Panc1 (cell line): ENCODE data around the gene ANKLE2. TPM values are rescaled to one million over a fixed set of nuclear protein-coding genes. Genes with fewer than 3 reads are reported as not detected.
A peak's percentile ranks its signal among the peaks of the same experiment; 100 is the strongest.

Source experiments
- ATAC-seq: fragments of 200-7000 bp; cut with Tn5 transposase; 2 replicates; pipeline ENCODE4 v1.9.1; 2020; ENCODE audit warnings: mild to moderate bottlenecking, moderate library complexity
- BruUV-seq: library from RNA; stranded (reverse); fragments of 400-500 nt; replicated peaks from 2 replicates; lab custom pipeline; 2021; lab: Mats Ljungman, UMichigan
- CTCF ChIA-PET: fragments of 300-600 bp; sonication (Branson Sonifier 250); formaldehyde crosslinking; loops from one replicate; lab custom pipeline; 2022; ENCODE audit warnings: antibody characterized with exemption; lab: Charles Lee
- POLR2A ChIA-PET: fragments of 300-600 bp; sonication (Branson Sonifier 250); formaldehyde crosslinking; loops from one replicate; lab custom pipeline; 2022; ENCODE audit warnings: antibody characterized with exemption; lab: Charles Lee
- DNase-seq: peaks from one replicate; pipeline ENCODE4 v3.0.0-alpha.2; 2010; ENCODE audit warnings: low read depth, low spot score
- H3K27ac ChIP-seq: 2 replicates; pipeline ENCODE4 v1.5.1; 2011; ENCODE audit warnings: mild to moderate bottlenecking, low read length, inconsistent platforms
- H3K27me3 ChIP-seq: fragments of 200-500 bp; sonication (Bioruptor generic); 2 replicates; pipeline ENCODE4 v1.6.0; 2014; ENCODE audit warnings: low read length, inconsistent platforms; ENCODE audit not compliant: control insufficient read depth, insufficient read depth
- H3K36me3 ChIP-seq: fragments of 200-500 bp; sonication (Bioruptor generic); 2 replicates; pipeline ENCODE4 v1.5.1; 2014; ENCODE audit warnings: inconsistent platforms, mild to moderate bottlenecking, low read length, moderate library complexity; ENCODE audit not compliant: control insufficient read depth, insufficient read depth
- H3K4me1 ChIP-seq: 2 replicates; pipeline ENCODE4 v1.5.1; 2011; ENCODE audit warnings: inconsistent platforms, mild to moderate bottlenecking, low read length, moderate library complexity; ENCODE audit not compliant: control insufficient read depth, insufficient read depth
- H3K4me3 ChIP-seq, 2 experiments: 2 replicates each; pipeline ENCODE4 v1.5.1; 2011 to 2012; ENCODE audit warnings: low read depth in 2 of 2, low read length in 2 of 2, mild to moderate bottlenecking in 2 of 2, inconsistent platforms in 1 of 2, moderate library complexity in 1 of 2
- H3K9me3 ChIP-seq: fragments of 200-500 bp; sonication (Bioruptor generic); 2 replicates; pipeline ENCODE4 v1.5.1; 2014; ENCODE audit warnings: low read depth, mild to moderate bottlenecking, inconsistent platforms, low read length, moderate library complexity; ENCODE audit not compliant: control insufficient read depth, insufficient read depth
- POLR2AphosphoS5 ChIP-seq: IDR thresholded peaks from 2 replicates; pipeline ENCODE4 v1.6.1; 2012; ENCODE audit warnings: mild to moderate bottlenecking, low read depth, low read length, moderate library complexity
- SIN3A ChIP-seq: IDR thresholded peaks from 2 replicates; pipeline ENCODE4 v1.6.1; 2012; ENCODE audit warnings: low read depth, mild to moderate bottlenecking, low read length, moderate library complexity, borderline replicate concordance; ENCODE audit not compliant: insufficient read depth
- TCF7L2 ChIP-seq: IDR thresholded peaks from 2 replicates; pipeline ENCODE4 v1.6.1; 2011; ENCODE audit warnings: mild to moderate bottlenecking, low read depth, low read length, inconsistent platforms
- in situ Hi-C: cut with HindIII; loops from 2 replicates; pipeline ENCODE4 v1.10.0; 2016; ENCODE audit warnings: low sequenced_read_pairs, low pct_unique_long_range_greater_than_20kb
- intact Hi-C: fragments of 100-400 bp; cut with micrococcal nuclease; formaldehyde crosslinking; loops from one replicate; pipeline ENCODE4 v1.10.0; 2022; ENCODE audit not compliant: unreplicated experiment
- total RNA-seq: library from RNA; stranded (reverse); gene quantifications from one replicate; pipeline ENCODE4 v1.2.1, GENCODE V29; 2021; ENCODE audit not compliant: unreplicated experiment
- TF ChIP-seq, protein P1 (sequence below): fragments of 450-650 bp; IDR thresholded peaks from 2 replicates; pipeline ENCODE4 v1.5.1; 2017; ENCODE audit warnings: mild to moderate bottlenecking
- TF ChIP-seq, protein P2 (sequence below), 2 experiments: IDR thresholded peaks; 2 replicates each; pipeline ENCODE4 v1.6.1; 2011 to 2012; ENCODE audit warnings: low read depth in 2 of 2, control low read depth in 1 of 2, low read length in 1 of 2, mild to moderate bottlenecking in 1 of 2, moderate library complexity in 1 of 2; ENCODE audit not compliant: insufficient read depth in 1 of 2

The ANKLE2 gene
- total RNA-seq, 1 experiment from 2014 or later, result 88.7 TPM

DNA sequence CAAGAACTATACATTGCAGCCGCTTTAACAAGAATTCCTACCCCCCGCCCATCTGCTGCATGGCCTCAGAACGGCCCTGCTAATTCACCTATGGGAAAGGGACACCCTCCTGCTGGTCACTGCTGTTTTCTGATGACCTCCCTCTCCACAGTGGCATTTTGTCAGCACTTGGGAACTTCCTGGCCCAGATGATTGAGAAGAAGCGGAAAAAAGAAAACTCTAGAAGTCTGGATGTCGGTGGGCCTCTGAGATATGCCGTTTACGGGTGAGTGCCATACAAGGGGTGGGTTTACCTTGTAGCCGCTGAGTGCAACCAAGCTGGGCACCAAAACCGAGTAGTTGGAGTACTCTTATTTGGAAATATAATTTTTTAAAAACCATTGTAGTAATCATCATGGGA lies 71.5 kb downstream of the ANKLE2 start:
- CTCF ChIA-PET, result no interaction called here

DNA sequence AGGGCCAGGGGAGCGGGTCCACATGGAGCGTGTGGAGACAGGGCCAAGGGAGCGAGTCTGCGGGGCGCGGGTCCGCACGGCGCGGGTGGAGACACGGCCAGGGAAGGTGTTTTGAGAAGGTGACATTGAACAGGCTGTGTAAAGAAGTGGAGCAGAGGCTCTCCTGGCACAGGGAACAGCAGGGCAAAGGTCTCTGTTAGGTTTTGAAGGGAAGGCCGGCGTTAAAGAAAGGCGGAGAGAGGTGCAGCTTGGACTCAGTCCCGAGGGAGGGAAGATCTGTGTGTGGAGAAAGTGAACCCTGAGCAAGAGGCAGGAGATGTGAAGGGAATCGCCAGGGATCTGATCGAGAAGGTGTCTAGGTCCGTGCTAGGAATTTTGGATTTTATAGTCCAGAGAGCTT lies 72.4 kb downstream of the ANKLE2 start:
- intact Hi-C loops (no loop called here), in situ Hi-C loops (no loop called here)
- H3K36me3 ChIP-seq, result no peaks in the 10 kb centered on the region
- H3K9me3 ChIP-seq, result no peaks in the 10 kb centered on the region
- peak overlapping the region in 1 of 2 experiments; percentile 14; a peak in 1 of 4 replicates for H3K4me3 ChIP-seq
- H3K27me3 ChIP-seq, result no peaks in the 10 kb centered on the region
- BruUV-seq, result no TSS peak
- no peak overlapping the region for H3K27ac ChIP-seq
- H3K4me1 ChIP-seq, result peaks cover 7% of the 10 kb centered on the region; the same call in 1 of the 2 replicates
- DNase-seq (no peak), ATAC-seq (no peak)
- ChIA-PET POLR2A (no interaction called here), CTCF (no interaction called here)
- no peak for TF ChIP-seq POLR2AphosphoS5
- no peak for TF ChIP-seq TCF7L2
- TF ChIP-seq SIN3A, result no peak
- TF ChIP-seq, protein P1, sequence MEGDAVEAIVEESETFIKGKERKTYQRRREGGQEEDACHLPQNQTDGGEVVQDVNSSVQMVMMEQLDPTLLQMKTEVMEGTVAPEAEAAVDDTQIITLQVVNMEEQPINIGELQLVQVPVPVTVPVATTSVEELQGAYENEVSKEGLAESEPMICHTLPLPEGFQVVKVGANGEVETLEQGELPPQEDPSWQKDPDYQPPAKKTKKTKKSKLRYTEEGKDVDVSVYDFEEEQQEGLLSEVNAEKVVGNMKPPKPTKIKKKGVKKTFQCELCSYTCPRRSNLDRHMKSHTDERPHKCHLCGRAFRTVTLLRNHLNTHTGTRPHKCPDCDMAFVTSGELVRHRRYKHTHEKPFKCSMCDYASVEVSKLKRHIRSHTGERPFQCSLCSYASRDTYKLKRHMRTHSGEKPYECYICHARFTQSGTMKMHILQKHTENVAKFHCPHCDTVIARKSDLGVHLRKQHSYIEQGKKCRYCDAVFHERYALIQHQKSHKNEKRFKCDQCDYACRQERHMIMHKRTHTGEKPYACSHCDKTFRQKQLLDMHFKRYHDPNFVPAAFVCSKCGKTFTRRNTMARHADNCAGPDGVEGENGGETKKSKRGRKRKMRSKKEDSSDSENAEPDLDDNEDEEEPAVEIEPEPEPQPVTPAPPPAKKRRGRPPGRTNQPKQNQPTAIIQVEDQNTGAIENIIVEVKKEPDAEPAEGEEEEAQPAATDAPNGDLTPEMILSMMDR, result no peak
- TF ChIP-seq, protein P2, sequence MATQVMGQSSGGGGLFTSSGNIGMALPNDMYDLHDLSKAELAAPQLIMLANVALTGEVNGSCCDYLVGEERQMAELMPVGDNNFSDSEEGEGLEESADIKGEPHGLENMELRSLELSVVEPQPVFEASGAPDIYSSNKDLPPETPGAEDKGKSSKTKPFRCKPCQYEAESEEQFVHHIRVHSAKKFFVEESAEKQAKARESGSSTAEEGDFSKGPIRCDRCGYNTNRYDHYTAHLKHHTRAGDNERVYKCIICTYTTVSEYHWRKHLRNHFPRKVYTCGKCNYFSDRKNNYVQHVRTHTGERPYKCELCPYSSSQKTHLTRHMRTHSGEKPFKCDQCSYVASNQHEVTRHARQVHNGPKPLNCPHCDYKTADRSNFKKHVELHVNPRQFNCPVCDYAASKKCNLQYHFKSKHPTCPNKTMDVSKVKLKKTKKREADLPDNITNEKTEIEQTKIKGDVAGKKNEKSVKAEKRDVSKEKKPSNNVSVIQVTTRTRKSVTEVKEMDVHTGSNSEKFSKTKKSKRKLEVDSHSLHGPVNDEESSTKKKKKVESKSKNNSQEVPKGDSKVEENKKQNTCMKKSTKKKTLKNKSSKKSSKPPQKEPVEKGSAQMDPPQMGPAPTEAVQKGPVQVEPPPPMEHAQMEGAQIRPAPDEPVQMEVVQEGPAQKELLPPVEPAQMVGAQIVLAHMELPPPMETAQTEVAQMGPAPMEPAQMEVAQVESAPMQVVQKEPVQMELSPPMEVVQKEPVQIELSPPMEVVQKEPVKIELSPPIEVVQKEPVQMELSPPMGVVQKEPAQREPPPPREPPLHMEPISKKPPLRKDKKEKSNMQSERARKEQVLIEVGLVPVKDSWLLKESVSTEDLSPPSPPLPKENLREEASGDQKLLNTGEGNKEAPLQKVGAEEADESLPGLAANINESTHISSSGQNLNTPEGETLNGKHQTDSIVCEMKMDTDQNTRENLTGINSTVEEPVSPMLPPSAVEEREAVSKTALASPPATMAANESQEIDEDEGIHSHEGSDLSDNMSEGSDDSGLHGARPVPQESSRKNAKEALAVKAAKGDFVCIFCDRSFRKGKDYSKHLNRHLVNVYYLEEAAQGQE (IDR thresholded peaks at IDR 0.05; ENCODE audit: insufficient read depth in 1 of 2, low read depth in 2 of 2, low read length in 1 of 2), result no peak

More for the DNA sequence above, 71.5 kb downstream of the ANKLE2 start:
- Histone ChIP-seq H3K27me3 (no peaks in the 10 kb centered on the region), H3K27ac (no peak overlapping the region), H3K9me3 (no peaks in the 10 kb centered on the region), H3K4me1 (peaks cover 7% of the 10 kb centered on the region; the same call in 1 of the 2 replicates), H3K4me3 (no peak overlapping the region), H3K36me3 (no peaks in the 10 kb centered on the region)
- intact Hi-C loops, result no loop called here
- ATAC-seq (no peak), DNase-seq (no peak)
- BruUV-seq, result no TSS peak
- in situ Hi-C loops, result no loop called here
- TF ChIP-seq SIN3A (no peak), TCF7L2 (no peak), POLR2AphosphoS5 (no peak)
- TF ChIP-seq, protein P1, result no peak
- TF ChIP-seq, protein P2 (IDR thresholded peaks at IDR 0.05; ENCODE audit: insufficient read depth in 1 of 2, low read depth in 2 of 2, low read length in 1 of 2), result no peak
- POLR2A ChIA-PET, result no interaction called here
